HepG2 (cell line): ENCODE results near the gene PXK. TPM values are rescaled to one million over a fixed set of nuclear protein-coding genes. Genes with fewer than 3 reads are reported as not detected.

ENCODE experiments used
- ATAC-seq: fragments of 200-7000 bp; cut with Tn5 transposase; 3 replicates; pipeline ENCODE4 v1.9.1; 2020; ENCODE audit warnings: mild to moderate bottlenecking, moderate library complexity
- BruUV-seq: library from RNA; stranded (reverse); fragments of 400-500 nt; replicated peaks from 2 replicates; lab custom pipeline; 2021; lab: Mats Ljungman, UMichigan
- CTCF ChIA-PET: fragments of 300-600 bp; formaldehyde crosslinking; extraction: SDS; loops from one replicate; lab custom pipeline; 2021; ENCODE audit warnings: low total read pairs, inconsistent platforms, low intra/inter-chr PET ratio; lab: Yijun Ruan, JAX
- POLR2A ChIA-PET: fragments of 350-600 bp; sonication (Branson Sonifier 250); formaldehyde crosslinking; loops from one replicate; lab custom pipeline; 2020; ENCODE audit warnings: antibody characterized with exemption, inconsistent platforms; lab: Yijun Ruan, JAX
- DNase-seq: peaks from one replicate; pipeline ENCODE4 v3.0.0-alpha.2; 2015; ENCODE audit warnings: low spot score
- FAIRE-seq: peaks from 3 replicates; lab custom pipeline; 2011; peaks lifted over from hg19 to GRCh38; lab: Jason Lieb, UNC
- H2AFZ ChIP-seq: one replicate; pipeline ENCODE4 v1.6.1; 2011; ENCODE audit warnings: low read length, inconsistent platforms
- H3K27ac ChIP-seq: fragments of 300-600 bp; 3 replicates; pipeline ENCODE4 v1.8.0; 2011; ENCODE audit warnings: mixed run types, mild to moderate bottlenecking, mixed read lengths, low read length, inconsistent platforms; ENCODE audit not compliant: insufficient read depth; ENCODE audit errors: extremely low read length
- H3K27me3 ChIP-seq, 2 experiments: fragments of 200-600 bp in 1 of 2; 2 replicates in 1 of 2; 3 replicates in 1 of 2; pipeline versions ENCODE4 v1.6.0 to v1.8.0; 2011; ENCODE audit warnings: low read length in 2 of 2, mild to moderate bottlenecking in 2 of 2, moderate library complexity in 2 of 2, inconsistent platforms in 1 of 2; ENCODE audit not compliant: insufficient read depth in 2 of 2, control insufficient read depth in 1 of 2
- H3K36me3 ChIP-seq, 2 experiments: fragments of 200-600 bp in 1 of 2; replicated peaks in 1 of 2; 2 replicates in 1 of 2; 3 replicates in 1 of 2; pipeline versions ENCODE4 v1.5.1 to v1.8.0; 2011; ENCODE audit warnings: low read length in 2 of 2, inconsistent platforms in 1 of 2; ENCODE audit not compliant: insufficient read depth in 2 of 2, control insufficient read depth in 1 of 2
- H3K4me1 ChIP-seq: 2 replicates; pipeline ENCODE4 v1.5.1; 2012; ENCODE audit warnings: low read length, inconsistent platforms; ENCODE audit not compliant: insufficient read depth
- H3K4me2 ChIP-seq: 2 replicates; pipeline ENCODE4 v1.6.0; 2011; ENCODE audit warnings: low read depth, low read length, inconsistent platforms
- H3K4me3 ChIP-seq, 3 experiments: fragments of 200-600 bp in 1 of 3; sonication (generic), shearing (Covaris generic) in 1 of 3; replicated peaks in 1 of 3; 2 replicates each; pipeline ENCODE4 v1.5.1; 2011 to 2016; ENCODE audit warnings: low read length in 3 of 3, inconsistent platforms in 2 of 3, low read depth in 2 of 3, mild to moderate bottlenecking in 2 of 3, control low read depth in 1 of 3, mixed read lengths in 1 of 3; ENCODE audit not compliant: insufficient read depth in 1 of 3
- H3K79me2 ChIP-seq: one replicate; pipeline ENCODE4 v1.6.1; 2011; ENCODE audit warnings: low read length, inconsistent platforms; ENCODE audit not compliant: insufficient read depth
- H3K9ac ChIP-seq: 2 replicates; pipeline ENCODE4 v1.6.0; 2011; ENCODE audit warnings: mild to moderate bottlenecking, low read depth, low read length, inconsistent platforms; ENCODE audit not compliant: insufficient read depth
- H3K9me3 ChIP-seq: 2 replicates; pipeline ENCODE4 v1.5.1; 2012; ENCODE audit warnings: mild to moderate bottlenecking, low read length
- H4K20me1 ChIP-seq: 2 replicates; pipeline ENCODE4 v1.6.0; 2011; ENCODE audit warnings: inconsistent platforms, mild to moderate bottlenecking, low read length, moderate library complexity; ENCODE audit not compliant: insufficient read depth
- DMAP1 ChIP-seq: IDR thresholded peaks from 2 replicates; pipeline ENCODE4 v1.6.1; 2016
- DNMT1 ChIP-seq: sonication (generic); formaldehyde crosslinking; IDR thresholded peaks from 2 replicates; pipeline ENCODE4 v1.5.1; 2020; ENCODE audit warnings: mild to moderate bottlenecking, missing genetic modification reagents
- EHMT2 ChIP-seq: fragments of 200-600 bp; sonication (generic); IDR thresholded peaks from 2 replicates; pipeline ENCODE4 v1.7.0; 2017; ENCODE audit warnings: antibody characterized with exemption, low read depth, low read length, borderline replicate concordance
- FOXC1 ChIP-seq: sonication (generic); formaldehyde crosslinking; IDR thresholded peaks from 2 replicates; pipeline ENCODE4 v1.8.0; 2022; ENCODE audit warnings: mild to moderate bottlenecking, missing genetic modification reagents, borderline replicate concordance
- HOXD1 ChIP-seq: sonication (generic); formaldehyde crosslinking; IDR thresholded peaks from 2 replicates; pipeline ENCODE4 v1.5.0; 2020; ENCODE audit warnings: missing genetic modification reagents
- MED13 ChIP-seq: sonication (generic); formaldehyde crosslinking; IDR thresholded peaks from 2 replicates; pipeline ENCODE4 v1.5.0; 2020; ENCODE audit warnings: missing genetic modification reagents
- NR2F6 ChIP-seq, 2 experiments: IDR thresholded peaks; 2 replicates each; pipeline ENCODE4 v1.6.1; 2016; ENCODE audit warnings: antibody characterized with exemption in 1 of 2, mild to moderate bottlenecking in 1 of 2
- PHB2 ChIP-seq: fragments of 450-650 bp; IDR thresholded peaks from 2 replicates; pipeline ENCODE4 v1.6.1; 2018; ENCODE audit not compliant: partially characterized antibody
- SP5 ChIP-seq: IDR thresholded peaks from 2 replicates; pipeline ENCODE4 v1.6.1; 2016; ENCODE audit warnings: low read depth, borderline replicate concordance
- TBX2 ChIP-seq: sonication (generic); formaldehyde crosslinking; IDR thresholded peaks from 2 replicates; pipeline ENCODE4 v1.5.0; 2020; ENCODE audit warnings: missing genetic modification reagents, mild to moderate bottlenecking, borderline replicate concordance
- ZNF580 ChIP-seq: IDR thresholded peaks from 2 replicates; pipeline ENCODE4 v1.6.1; 2016; ENCODE audit warnings: low read depth, borderline replicate concordance
- ZNF670 ChIP-seq: sonication (generic); formaldehyde crosslinking; IDR thresholded peaks from 2 replicates; pipeline ENCODE4 v1.8.0; 2022; ENCODE audit warnings: mild to moderate bottlenecking, missing genetic modification reagents, borderline replicate concordance
- ZNF766 ChIP-seq: sonication (generic); formaldehyde crosslinking; IDR thresholded peaks from 2 replicates; pipeline ENCODE4 v1.5.0; 2020; ENCODE audit warnings: missing genetic modification reagents, borderline replicate concordance
- ZNF773 ChIP-seq: sonication (generic); formaldehyde crosslinking; IDR thresholded peaks from 2 replicates; pipeline ENCODE4 v1.4.0; 2020; ENCODE audit warnings: missing genetic modification reagents, borderline replicate concordance
- ZNF775 ChIP-seq: sonication (generic); formaldehyde crosslinking; IDR thresholded peaks from 2 replicates; pipeline ENCODE4 v1.4.0; 2020; ENCODE audit warnings: missing genetic modification reagents, mild to moderate bottlenecking, moderate library complexity, borderline replicate concordance
- WGBS: methylation state at CpG from one replicate; pipeline ENCODE4 v1.1.6; 2017; ENCODE audit warnings: low lambda C conversion rate; 5-methylcytosine and 5-hydroxymethylcytosine counted together
- in situ Hi-C: cut with HindIII; loops from 2 replicates; pipeline ENCODE4 v1.10.0; 2017; ENCODE audit warnings: low pct_unique_long_range_greater_than_20kb; ENCODE audit not compliant: extremely low pct_ligation_motif_present
- intact Hi-C: fragments of 100-400 bp; cut with micrococcal nuclease; formaldehyde crosslinking; loops from one replicate; pipeline ENCODE4 v1.10.0; 2022; ENCODE audit not compliant: unreplicated experiment
- polyA plus RNA-seq, 8 experiments: library from polyadenylated mRNA; depleted of rRNA in 3 of 8; stranded (reverse) in 7 of 8; unstranded in 1 of 8; fragments of >200 nt; fragmentation: Illumina TruSeq in 4 of 8; extraction: Trizol in 4 of 8; gene quantifications; 2 replicates each; pipeline versions ENCODE4 v1.2.1 to v1.2.3, GENCODE V29; 2011 to 2016; ENCODE audit warnings: low read depth in 4 of 8, missing spikeins in 1 of 8, mixed read lengths in 1 of 8; ENCODE audit not compliant: insufficient read depth in 1 of 8
- total RNA-seq, 5 experiments: library from RNA; depleted of rRNA; stranded (reverse); fragments of >200 nt; fragmentation: Illumina TruSeq; extraction: Trizol; gene quantifications; 2 replicates each; pipeline ENCODE4 v1.2.3, GENCODE V29; 2016; ENCODE audit warnings: low read depth in 1 of 5
- TF ChIP-seq, protein P1 (sequence below): sonication (generic); formaldehyde crosslinking; IDR thresholded peaks from 2 replicates; pipeline ENCODE4 v1.4.0; 2020; ENCODE audit warnings: mild to moderate bottlenecking, missing genetic modification reagents
- TF ChIP-seq, protein P2 (sequence below): IDR thresholded peaks from 2 replicates; pipeline ENCODE4 v1.6.1; 2016; ENCODE audit warnings: missing compliant biosample characterization, missing genetic modification reagents, borderline replicate concordance

Gene PXK
- total and polyA plus RNA-seq, 2 of the 13 experiments (the other 11 are each of a cell fraction or from before 2014, with no cell fraction given) = 6.4 to 18.6 TPM

DNA sequence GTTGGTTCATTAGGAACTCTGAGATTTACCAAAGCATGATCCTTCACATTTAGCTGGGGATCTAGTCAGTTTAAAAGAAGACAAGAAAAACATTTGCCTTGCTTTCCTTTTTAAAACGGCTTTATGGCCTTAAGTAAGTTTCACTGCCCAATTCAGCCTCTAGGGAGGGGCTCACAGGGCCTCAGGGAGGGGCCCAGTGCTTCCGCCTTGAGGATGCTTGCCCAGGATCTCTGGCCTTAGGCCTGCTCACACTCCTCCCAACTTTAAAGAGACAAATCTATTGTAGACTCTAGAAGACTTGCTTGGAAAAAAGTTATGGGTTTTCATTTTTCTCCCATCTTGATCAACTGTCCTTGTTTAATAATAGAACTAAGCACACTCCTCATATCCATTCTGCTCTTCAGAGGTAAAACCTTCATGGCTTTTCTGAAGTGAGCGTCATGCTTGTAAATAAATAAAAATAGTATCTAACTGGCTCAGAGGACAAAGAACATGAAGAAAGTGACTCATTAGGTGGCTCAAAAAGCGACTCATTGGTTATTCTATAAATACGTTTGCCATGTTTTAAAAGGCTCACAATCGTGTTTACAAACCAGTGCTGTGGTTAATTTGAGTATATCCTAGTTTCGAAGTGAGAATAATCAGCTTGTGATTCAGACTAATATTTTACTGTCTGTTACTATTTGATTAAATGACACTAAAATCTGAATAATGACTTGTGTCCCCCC lies 87.3 kb downstream of the PXK start:
- H3K27me3 ChIP-seq = no peaks in the 10 kb centered on the region
- ATAC-seq (no peak), DNase-seq (no peak), FAIRE-seq (no peak)
- in situ Hi-C loops = loop anchor here (10.0 kb wide), 1 partner anchor 235 kb away; no protein-coding TSS in a partner anchor
- H3K4me1 ChIP-seq = peaks cover 36% of the 10 kb centered on the region
- no peak overlapping the region for H3K4me2 ChIP-seq
- WGBS = 92% methylated on average over 7 of the region's 7 CpGs
- ChIA-PET CTCF (no interaction called here), POLR2A (no interaction called here)
- H4K20me1 ChIP-seq = no peaks in the 10 kb centered on the region
- H2AFZ ChIP-seq = no peak overlapping the region
- no peaks in the 10 kb centered on the region for H3K79me2 ChIP-seq
- BruUV-seq = no TSS peak
- no peaks in the 10 kb centered on the region for H3K9me3 ChIP-seq
- no peak overlapping the region for H3K4me3 ChIP-seq
- TF ChIP-seq, protein P1, sequence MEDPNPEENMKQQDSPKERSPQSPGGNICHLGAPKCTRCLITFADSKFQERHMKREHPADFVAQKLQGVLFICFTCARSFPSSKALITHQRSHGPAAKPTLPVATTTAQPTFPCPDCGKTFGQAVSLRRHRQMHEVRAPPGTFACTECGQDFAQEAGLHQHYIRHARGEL (CRISPR knock-in tag) = no peak
- TF ChIP-seq FOXC1 (CRISPR knock-in tag) = no peak
- TF ChIP-seq PHB2 = no peak
- TF ChIP-seq HOXD1 (CRISPR knock-in tag) = no peak
- TF ChIP-seq, all 625 proteins: peak for 0
- no peak overlapping the region for H3K9ac ChIP-seq
- intact Hi-C loops = loop anchor here (5.0 kb wide), 2 partner anchors 117 to 233 kb away; partner anchors contain the start of gene ACOX2
- H3K36me3 ChIP-seq = peaks cover 7 to 12% of the 10 kb centered on the region in 2 experiments; a peak in 4 of 5 replicates
- no peak overlapping the region for H3K27ac ChIP-seq

DNA sequence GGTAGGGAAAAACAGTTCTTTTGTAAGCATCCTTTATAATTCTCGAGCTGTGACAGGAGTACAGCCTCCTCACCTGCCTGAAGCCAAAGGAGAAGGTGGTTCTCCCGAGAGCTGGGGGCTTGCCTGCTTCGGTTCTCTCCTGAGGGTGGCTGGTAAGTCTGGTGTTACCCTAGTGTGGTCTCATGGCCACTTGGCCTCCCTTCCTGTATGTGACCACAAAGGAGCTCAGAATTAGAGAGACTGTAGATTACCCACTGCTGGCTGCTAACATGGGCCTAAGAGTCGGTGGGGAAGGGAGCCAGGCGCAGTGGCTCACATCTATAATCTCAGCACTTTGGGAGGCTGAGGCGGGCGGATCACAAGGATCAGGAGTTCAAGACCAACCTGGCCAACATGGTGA lies 88.3 kb downstream of the PXK start:
- POLR2A ChIA-PET = interaction anchor here (1.0 kb wide), 1 partner anchor 31 kb away, joined by 3 read pairs; no protein-coding TSS in a partner anchor
- Histone ChIP-seq H3K4me2 (no peak overlapping the region), H3K36me3 (peaks cover 7 to 12% of the 10 kb centered on the region in 2 experiments; a peak in 4 of 5 replicates), H3K79me2 (no peaks in the 10 kb centered on the region), H3K27ac (no peak overlapping the region), H3K9me3 (no peaks in the 10 kb centered on the region), H4K20me1 (no peaks in the 10 kb centered on the region), H3K4me1 (peaks cover 36% of the 10 kb centered on the region), H3K9ac (no peak overlapping the region), H3K27me3 (no peaks in the 10 kb centered on the region), H3K4me3 (no peak overlapping the region), H2AFZ (no peak overlapping the region)
- 83% methylated on average over 7 of the region's 7 CpGs for WGBS
- in situ Hi-C loops = no loop called here
- CTCF ChIA-PET = no interaction called here
- no peak for ATAC-seq
- FAIRE-seq = no peak
- intact Hi-C loops = loop anchor here (5.0 kb wide), 1 partner anchor 116 kb away; the partner anchor contains the start of gene ACOX2
- no peak for DNase-seq
- BruUV-seq = no TSS peak
- TF ChIP-seq EHMT2 (no peak), TBX2 (CRISPR knock-in tag) (no peak), NR2F6 (IDR thresholded peaks at IDR 0.05) (no peak), NR2F6 (CRISPR knock-in tag; IDR thresholded peaks at IDR 0.05) (no peak), DMAP1 (CRISPR knock-in tag) (no peak), ZNF580 (no peak), DNMT1 (CRISPR knock-in tag) (no peak), ZNF773 (CRISPR knock-in tag) (no peak), ZNF670 (CRISPR knock-in tag) (no peak), ZNF766 (CRISPR knock-in tag) (no peak), SP5 (CRISPR knock-in tag) (no peak), ZNF775 (CRISPR knock-in tag) (no peak), MED13 (CRISPR knock-in tag) (no peak)
- TF ChIP-seq, protein P2, sequence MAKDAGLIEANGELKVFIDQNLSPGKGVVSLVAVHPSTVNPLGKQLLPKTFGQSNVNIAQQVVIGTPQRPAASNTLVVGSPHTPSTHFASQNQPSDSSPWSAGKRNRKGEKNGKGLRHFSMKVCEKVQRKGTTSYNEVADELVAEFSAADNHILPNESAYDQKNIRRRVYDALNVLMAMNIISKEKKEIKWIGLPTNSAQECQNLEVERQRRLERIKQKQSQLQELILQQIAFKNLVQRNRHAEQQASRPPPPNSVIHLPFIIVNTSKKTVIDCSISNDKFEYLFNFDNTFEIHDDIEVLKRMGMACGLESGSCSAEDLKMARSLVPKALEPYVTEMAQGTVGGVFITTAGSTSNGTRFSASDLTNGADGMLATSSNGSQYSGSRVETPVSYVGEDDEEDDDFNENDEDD (CRISPR knock-in tag) = no peak
